ENCODE measurements around the gene PZP.
"Not testable (repeated sequence)": the region's sequence is repeated elsewhere in the genome, so short reads cannot be mapped to it uniquely, and the experiment has no call there.

The PZP gene

DNA sequence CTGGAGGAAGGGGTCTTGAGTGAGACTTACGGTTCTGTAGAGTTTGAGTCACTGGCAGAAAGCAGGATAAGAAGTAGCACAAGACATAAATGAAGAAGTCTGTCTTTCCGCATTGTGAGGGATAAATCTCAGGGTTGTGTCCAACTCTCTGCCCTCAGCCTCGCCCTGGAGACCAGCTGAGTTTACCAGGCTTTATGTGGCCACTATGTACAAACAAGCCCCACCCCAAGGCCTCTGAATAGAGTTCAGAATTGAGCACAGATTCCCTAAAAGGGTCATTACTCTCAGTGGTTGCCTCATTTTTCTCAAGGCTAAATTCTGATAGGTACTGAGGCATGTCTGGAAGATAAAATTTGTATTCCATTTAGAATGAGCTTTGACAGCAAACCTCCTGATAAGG, at the start of gene PZP:
TSS of gene PZP (minus strand) at position 167 of the 400 bp plus-strand sequence. CDS start at position 113, 54 bp downstream.
- no peak for DNase-seq

DNA sequence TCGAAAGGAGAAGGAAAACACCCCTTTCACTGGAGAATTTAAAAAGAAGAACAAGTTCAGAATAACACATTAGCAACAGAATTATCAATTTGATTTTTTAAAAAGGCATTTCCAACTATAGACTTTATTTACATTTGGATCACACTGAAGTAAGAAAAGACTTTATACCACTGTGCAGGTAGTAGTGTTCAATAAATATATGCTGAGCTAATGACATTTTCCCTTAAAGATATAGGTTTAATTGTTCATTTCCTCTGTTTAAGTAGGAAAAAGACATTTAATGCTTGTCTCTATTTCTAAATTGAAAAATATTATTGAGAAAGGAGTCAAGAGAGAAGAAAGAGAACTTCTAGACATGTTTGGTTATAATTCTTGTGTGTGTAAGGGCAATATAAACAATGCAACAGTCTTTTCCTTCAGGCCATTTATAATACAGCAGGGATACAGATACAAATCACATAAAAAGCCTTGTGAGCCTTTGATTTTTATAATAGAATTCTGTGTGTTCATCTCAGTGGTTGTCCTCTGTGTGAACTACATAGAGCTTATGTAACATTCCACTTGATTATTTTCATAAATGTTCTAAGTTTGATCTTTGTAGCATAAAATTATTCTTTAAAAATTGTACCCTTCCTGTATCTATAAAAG, 48.7 kb upstream of the PZP start:
- no peak for DNase-seq

- no peak for DNase-seq
Measured at GRCh38 chr12:9256341-9256740, 48.1 kb upstream of the PZP start.

GRCh38 chr12:9255837-9256236, 47.6 kb upstream of the PZP start:
- DNase-seq: no peak

- DNase-seq: no peak
Measured at GRCh38 chr12:9253464-9253863, 45.3 kb upstream of the PZP start.

DNA sequence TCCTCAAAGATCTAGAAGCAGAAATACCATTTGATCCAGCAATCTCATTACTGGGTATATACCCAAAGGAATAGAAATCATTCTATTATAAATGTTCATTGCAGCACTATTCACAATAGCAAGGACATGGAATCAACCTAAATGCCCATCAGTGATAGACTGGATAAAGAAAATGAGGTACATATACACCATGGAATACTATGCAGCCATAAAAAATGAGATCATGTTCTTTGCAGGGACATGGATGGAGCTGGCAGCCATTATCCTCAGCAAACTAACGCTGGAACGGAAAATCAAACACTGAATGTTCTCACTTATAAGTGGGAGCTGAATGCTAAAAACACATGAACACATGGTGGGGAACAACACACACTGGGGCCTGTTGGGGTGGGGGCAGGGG, 44.6 kb upstream of the PZP start:
- not testable (repeated sequence) for DNase-seq

- no peak for DNase-seq
Measured at GRCh38 chr12:9252256-9252655, 44.1 kb upstream of the PZP start.

- DNase-seq: no peak
Measured at GRCh38 chr12:9248435-9248834, 40.2 kb upstream of the PZP start.

GRCh38 chr12:9244894-9245293, 36.7 kb upstream of the PZP start:
- no peak for DNase-seq

DNA sequence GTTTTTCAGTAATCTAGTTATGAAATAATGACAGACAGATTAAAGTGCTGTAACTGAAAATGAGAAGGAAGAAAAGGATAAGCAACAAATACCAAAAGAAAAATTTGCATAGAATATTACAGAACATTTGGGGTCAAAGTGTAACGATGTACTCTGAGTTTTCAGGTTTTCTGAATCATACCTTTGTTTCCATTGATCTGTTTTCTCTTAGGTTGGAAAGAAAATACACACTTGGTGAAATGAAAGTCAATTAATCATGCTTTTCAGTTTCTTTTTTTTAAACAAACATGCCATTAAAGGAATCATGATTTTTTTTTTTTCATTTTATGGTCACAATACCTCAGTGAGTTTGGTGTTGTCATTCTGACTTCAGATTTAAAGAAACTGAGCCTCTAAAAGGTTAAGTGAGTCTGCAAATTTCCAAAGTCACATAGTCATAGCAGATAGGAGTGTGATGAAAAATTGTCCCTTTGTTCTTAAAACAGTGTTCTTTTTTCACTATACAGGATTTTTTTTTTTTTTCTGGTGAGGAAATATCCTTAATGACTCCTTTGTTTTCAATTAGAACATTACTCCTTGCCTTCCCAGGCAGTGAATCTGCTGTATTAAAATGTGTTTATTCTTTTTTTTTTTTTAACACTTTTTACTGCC, 35.9 kb upstream of the PZP start:
- no peak for DNase-seq

- DNase-seq: no peak
Measured at GRCh38 chr12:9241301-9241700, 33.1 kb upstream of the PZP start.

GRCh38 chr12:9240776-9241175, 32.6 kb upstream of the PZP start:
- DNase-seq: no peak

DNA sequence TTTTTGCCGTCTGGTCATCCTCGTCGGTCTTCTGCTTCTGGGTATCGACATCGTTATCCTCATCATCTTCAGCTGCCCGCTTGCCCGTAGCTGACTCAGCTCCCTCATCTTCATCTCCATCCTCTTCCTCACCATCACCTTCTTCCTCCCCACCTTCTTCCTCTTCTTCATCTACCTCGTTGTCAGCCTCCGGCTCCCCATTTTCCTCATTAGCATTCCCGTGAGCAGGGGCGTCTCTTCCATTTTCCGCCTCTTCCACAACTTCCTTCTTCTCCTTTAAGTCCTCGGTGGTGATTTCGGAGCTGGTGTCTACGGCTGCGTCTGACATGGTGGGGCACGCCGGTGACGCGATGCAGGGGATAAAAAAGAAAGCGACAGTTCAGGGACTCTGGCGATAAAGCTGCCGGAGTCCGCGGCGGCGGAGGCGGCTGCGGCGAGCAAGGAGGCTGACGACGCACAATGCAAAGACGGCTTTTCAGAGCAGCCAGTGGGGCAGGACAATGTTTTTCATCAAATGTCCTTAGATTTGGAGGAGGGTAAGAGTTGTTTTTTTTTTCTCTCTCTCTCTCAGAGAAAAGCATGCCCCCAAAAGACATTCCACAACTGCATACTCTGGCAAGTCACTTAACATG, 31.9 kb upstream of the PZP start:
- not testable (repeated sequence) for DNase-seq

GRCh38 chr12:9237286-9237685, 29.1 kb upstream of the PZP start:
- DNase-seq: no peak

GRCh38 chr12:9235519-9235918, 27.3 kb upstream of the PZP start:
- no peak for DNase-seq

DNA sequence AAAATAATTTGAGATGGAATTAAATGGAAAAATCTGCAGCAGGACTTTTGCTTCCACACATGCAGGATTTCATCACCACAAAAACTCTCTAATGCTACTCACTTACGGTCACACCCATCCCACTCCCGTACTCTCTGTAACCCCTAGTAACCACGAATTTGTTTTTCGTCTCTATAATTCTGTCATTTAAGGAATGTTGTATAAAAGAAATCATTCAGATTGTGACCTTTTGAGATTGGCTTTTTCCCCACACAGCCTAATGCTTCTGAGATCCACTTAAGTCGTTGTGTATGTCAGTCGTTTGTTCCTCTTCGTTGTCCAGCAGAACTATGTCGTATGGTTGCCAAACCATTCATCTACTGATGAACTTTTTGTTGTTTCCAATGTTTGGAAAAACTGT, 19.8 kb upstream of the PZP start:
- DNase-seq: no peak

- no peak for DNase-seq
Measured at GRCh38 chr12:9223830-9224229, 15.6 kb upstream of the PZP start.

GRCh38 chr12:9221483-9221882, 13.3 kb upstream of the PZP start:
- DNase-seq: no peak

GRCh38 chr12:9221011-9221410, 12.8 kb upstream of the PZP start:
- not testable (repeated sequence) for DNase-seq

- no peak for DNase-seq
Measured at GRCh38 chr12:9214534-9214933, 6.3 kb upstream of the PZP start.

GRCh38 chr12:9211687-9212086, 3.5 kb upstream of the PZP start:
- no peak for DNase-seq

DNA sequence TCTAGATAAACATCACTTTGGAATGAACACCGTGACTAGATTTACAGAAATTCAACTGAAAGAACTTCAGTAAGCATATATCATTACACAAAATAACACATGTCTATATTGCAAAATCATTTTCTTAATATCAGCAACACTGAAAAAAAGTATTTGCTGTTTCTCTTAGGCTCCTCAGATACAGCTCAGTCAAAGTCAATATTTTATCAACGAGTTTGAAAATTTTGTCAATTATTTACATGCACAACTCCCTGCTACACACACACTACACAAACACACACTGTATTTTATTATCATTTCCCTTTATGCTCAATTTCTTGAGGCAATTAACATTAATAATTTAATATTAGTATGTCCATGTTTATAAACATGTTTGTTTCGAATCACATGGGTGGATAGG, 3.8 kb downstream of the PZP start:
- DNase-seq: no peak

- DNase-seq: no peak
Measured at GRCh38 chr12:9198012-9198411, 10.2 kb downstream of the PZP start.

DNA sequence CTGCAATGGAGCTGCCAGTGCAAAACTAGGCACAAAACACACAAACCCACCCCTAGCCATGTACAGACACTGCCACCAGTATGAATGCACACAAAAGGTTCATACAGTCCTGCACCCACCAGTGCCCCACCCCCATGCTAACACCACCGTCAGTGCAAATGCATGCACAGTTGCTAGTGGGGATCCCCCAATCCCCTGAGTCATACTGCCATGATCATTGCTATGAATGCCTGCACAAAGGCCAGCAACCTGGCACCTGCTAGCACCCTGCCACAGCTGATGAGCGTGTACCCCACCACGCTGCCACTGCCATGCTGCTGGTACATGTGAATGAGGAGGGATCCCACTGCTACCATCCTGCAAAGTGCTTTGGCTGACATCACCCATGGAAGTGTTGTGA, 23.9 kb downstream of the PZP start:
- no peak for DNase-seq

DNA sequence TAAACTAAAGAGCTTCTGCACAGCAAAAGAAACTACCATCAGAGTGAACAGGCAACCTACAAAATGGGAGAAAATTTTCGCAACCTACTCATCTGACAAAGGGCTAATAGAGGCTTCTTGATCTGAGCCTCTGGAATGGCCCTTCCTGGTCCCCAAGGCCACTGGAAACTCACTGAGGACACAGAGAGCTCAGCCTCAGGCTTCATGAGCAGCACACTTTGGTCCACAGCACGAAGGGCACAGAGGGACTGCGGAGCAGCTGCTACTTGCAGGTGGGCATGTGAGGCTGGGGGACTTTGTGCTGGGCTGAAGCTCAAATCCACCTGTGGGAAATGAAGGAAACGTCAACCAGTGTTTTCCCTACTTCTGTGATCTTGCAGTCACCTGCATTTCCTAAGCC, 27.4 kb downstream of the PZP start:
- no peak for DNase-seq

Data from bone marrow (tissue), 2 donors.